HG03039 (cell line): ENCODE results near the gene PDZRN3.

ENCODE experiments used
- ATAC-seq: cut with Tn5 transposase; IDR thresholded peaks from one replicate; pipeline ENCODE4 v1.9.1; 2021; ENCODE audit warnings: mild to moderate bottlenecking, moderate library complexity; ENCODE audit not compliant: unreplicated experiment

Gene PDZRN3

DNA sequence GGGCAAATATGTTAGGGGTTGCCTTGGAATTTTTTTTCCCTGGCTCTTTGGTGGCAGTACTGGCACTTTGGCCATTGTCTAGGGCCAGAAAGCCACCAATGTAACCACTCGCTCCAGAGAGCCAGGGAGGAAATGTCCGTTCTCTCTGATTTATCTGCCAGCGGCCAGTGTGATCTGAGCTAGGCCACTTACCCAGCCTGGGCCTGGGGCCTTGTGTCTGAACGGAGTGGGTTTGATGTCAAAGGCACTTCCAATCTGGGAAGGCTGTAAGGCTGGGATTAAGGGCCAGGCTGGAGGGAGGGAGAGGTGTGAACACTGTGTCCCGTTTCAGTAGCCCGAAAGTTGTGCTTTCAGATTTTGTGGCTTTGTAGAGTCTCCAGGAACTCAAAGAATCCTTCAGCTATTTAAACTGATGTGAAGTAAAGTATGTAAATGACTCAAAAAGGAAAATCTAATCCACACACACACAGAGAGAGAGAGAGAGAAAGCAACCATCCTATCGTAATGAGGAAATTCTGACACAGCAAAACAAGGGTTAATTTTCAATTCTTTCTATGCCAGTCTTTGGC, 271.0 kb downstream of the PDZRN3 start:
- no peak for ATAC-seq

DNA sequence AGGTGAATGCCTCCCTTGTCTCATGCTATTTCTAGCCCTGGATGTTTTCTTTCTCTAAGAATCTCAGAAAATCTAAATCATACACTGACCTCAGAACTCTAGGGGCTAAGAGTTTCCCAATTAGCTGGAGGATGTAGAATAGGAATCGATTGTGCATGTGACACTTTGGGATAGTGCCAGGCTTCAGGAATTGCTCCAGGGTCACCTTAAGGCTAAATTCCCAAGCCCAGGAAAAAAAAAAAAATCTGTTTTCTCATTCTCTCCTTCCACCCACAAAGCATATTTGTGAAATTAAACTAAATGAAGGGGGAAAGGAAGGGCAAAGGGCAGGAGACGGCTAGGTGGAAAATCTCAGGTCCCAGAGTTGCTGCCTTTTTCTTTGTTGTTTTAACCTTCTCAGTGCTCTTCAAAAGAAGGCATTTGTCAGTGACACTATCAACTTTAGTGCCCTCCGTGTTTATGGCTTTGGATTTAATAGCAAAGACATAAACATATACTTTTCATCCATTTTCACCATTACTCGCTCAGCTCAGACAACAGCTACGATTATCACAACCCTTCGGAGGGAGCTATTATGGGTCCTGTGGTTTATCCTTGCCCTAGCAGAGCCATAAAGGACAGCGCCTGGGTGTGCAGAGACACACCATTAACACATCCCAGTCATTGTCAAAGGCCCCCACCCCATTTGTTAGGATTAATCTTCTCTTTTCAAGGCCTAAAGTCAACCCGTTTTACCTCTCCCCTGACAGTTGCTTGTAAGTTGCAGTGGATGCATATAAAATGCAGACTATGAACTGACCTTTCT, 271.7 kb downstream of the PDZRN3 start:
- no peak for ATAC-seq

DNA sequence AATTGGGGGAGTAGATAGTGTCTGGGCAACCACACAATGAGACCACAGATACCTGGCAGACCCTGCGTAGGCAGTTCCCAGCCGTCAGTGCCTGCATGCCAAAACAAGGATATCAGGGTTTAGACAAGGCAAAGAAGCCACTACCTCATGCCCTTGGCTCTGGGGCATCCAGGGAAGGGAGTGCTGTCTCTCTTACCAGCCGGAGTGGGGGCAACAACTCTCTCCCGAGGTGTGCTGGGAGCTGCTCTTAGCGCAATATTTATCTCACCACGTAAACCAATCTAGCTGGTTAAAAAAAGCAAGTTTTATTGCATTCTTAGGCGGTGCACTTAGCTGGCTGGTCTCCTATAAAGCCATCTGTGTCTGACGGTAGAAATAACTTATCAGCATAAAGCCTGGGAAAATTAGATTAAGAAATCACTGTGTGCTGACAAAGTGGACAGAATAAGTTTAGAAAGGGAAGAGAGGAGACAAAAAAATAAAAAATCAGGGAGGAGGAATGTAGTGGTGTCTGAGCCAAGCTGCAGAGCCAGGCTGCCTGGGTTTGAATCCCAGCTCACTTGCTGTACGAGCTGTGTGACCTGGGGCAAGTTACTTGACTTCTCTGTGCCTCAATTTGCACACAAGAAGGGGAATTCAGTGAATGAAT, 273.2 kb downstream of the PDZRN3 start:
- no peak for ATAC-seq

DNA sequence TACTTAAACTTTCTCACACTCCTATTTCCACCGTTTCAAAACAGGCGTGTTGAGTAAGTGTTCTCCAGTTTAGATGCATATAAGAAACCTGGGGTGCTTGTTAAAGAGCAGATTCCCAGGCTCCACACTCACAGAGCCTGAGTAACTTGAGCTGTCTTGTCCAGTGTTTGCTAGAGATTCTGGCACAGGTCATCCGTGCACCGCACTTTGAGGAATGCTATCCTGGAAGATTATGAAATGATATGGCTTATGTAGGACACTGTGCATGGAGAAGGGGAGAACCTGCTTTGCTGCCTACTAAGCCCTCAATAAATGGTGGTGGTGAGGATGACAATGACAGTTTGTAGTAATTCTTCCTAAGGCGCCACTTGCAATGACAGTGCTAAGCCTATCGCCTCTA, 273.7 kb downstream of the PDZRN3 start:
- no peak for ATAC-seq

DNA sequence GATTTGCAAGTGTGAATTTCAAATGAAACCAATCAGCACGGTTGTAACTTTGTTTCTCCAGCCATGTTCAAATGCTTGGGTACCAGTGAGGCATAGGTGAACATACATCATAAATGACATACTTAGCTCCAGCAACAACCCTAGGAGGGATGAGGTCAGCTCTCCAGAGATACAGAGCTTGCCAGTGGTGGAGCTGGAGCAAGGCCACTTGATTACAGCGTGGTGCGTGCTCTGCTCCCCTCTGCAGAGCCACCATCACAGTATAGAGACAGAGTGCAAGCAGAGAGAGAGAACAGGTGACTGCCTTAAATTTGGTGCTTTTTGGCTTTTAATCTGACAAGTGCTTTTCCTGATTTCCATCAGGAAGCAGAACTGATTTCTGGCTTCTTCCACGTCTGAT, 275.1 kb downstream of the PDZRN3 start:
- no peak for ATAC-seq

DNA sequence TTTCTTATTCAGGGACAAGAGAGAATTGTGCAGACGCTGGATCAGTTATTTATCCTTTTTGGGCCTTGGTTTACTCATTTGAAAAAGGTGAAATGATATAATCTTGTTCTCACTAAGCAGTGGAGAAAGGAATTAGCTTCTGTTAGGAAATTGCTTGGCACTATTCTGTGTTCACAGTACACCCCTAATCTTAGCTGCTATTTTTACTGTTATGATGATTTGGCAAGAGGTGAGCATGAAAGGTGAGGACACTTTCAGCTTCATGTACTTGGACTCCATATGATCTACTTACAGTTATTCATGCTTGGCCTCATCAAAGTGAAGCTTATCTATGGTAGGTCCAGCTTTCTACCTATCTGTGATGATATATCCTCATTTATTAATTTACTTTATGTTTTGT, 282.7 kb downstream of the PDZRN3 start:
- ATAC-seq = no peak

DNA sequence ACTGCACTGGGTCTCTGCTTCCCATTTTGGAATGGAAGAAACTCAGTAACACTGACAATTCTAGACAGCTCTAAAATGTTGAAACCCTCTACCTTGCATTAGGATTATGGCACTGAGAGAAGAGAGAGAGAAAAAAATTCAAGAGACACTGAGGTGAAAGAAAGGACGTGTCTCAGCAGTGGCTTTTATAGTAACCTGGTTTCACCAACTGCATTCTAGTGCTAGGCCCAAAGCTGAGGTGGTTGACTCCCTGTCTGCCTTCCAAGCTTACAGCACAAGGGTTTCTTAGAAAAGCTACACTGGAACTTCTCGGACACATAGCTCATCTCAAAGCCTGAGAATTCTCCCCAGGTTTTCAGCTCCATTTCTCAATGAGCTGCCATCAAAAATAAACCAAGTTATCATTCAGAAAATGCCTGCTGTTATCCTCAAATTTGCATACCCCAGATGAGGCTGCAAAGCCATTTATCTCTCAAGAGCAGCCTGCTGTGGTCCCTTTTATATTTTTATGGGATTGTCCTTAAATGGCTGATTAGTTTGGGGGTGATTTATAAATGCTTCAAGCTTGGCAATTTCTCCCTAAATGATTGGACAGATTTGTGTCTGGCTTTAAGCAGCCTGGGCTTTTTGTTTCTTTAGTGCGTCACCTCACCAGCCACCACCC, 283.3 kb downstream of the PDZRN3 start:
- no peak for ATAC-seq

DNA sequence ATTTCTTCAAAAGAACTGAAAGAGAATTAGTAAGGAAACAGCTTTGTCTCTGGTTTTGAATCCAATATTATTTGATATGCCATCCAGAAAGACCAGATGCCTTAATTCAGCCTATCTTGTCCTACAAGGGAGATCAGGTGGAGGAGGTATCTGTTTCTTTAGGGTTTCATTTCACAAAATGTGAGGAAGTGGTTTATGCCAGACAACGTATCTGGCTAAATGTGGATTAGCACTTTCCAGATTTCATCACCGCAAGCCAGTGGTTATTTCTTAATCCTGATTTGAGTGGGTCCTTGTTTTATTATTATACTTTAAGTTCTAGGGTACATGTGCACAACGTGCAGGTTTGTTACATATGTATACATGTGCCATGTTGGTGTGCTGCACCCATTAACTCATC, 292.2 kb downstream of the PDZRN3 start:
- ATAC-seq = no peak
